Measurements from ENCODE around the gene TLN1. TPM values are rescaled to one million over a fixed set of nuclear protein-coding genes. Genes with fewer than 3 reads are reported as not detected.

TLN1 gene
- total RNA-seq, 1 experiment from 2014 or later = 99.5 TPM

DNA sequence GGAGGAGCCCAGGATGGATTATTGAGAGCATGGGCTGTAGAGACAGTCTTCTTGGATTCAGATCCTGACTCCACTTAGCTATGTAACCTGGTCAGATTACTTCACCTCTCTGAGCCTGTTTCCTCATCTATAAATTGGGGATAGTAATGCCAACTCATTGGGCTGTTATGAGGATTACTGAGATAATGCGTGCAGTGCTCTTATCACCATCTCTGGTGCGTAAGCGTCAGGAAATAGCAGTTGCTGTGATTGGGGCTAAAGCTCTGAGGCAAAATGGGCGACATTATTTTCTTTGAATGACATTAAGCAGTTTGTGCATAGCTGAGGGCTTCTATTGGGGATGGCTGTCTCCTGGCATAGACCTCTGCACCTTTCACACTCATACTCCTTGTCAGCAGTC lies 23.1 kb upstream of the TLN1 start:
- DNase-seq (ENCODE audit: low spot score) = no peak

GRCh38 chr9:35754264-35754663 lies 22.3 kb upstream of the TLN1 start, which contains the start of gene MSMP:
TSS of gene MSMP (minus strand) at chr9:35754276. CDS start at chr9:35754129, 147 bp downstream.
- DNase-seq (ENCODE audit: low spot score) = no peak

GRCh38 chr9:35753466-35753865 lies 21.5 kb upstream of the TLN1 start:
- no peak for DNase-seq (ENCODE audit: low spot score)

DNA sequence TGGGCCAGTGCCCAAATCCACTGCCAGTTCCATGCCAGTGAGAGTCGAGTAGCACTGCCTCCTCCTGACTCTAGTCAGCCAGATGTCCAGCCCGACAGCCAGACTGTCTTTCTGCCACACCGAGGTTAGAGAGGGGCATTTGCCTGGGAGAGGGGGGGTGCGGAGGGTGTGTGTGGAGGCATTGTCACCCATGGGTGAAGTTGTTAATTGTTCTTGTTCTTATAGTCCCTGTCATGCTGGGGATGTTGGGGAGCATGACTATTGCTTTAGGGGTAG lies 18.2 kb upstream of the TLN1 start:
- no peak for DNase-seq (ENCODE audit: low spot score)

DNA sequence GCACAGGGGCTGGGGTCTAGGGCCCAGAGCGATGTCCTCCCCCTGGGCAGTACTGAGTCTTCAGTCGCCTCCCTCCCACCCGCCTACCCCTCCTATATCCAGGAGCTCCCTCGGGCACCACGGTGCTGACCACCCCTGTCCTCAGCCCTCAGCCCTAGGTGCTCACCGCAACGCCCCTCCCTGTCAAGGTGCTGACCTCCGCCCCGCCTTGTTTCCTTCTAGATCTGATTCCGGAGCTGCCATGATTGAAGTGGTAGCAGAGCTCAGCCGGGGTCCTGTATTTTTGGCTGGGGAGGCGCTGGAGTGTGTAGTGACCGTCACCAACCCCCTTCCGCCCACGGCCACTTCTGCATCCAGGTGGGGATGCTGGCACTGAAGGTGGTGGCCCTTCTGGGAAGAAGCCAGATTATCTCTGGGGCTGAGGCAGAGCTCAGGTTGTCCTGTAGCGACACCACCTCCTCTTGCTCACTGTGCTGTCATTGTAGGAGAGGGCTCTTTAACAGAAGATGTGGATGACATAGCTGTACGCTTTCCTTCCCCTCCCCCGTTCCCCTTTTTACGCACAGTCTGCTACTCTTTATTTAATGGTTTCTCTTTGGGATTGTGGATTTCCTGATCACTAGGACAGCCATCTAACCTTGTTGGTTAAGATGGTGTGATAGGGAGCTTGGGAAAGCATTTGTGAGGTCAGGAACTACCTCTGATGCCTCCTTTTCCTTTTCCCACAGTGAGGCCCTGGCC lies 17.7 kb upstream of the TLN1 start:
- peak; percentile 46 for DNase-seq (ENCODE audit: low spot score)

DNA sequence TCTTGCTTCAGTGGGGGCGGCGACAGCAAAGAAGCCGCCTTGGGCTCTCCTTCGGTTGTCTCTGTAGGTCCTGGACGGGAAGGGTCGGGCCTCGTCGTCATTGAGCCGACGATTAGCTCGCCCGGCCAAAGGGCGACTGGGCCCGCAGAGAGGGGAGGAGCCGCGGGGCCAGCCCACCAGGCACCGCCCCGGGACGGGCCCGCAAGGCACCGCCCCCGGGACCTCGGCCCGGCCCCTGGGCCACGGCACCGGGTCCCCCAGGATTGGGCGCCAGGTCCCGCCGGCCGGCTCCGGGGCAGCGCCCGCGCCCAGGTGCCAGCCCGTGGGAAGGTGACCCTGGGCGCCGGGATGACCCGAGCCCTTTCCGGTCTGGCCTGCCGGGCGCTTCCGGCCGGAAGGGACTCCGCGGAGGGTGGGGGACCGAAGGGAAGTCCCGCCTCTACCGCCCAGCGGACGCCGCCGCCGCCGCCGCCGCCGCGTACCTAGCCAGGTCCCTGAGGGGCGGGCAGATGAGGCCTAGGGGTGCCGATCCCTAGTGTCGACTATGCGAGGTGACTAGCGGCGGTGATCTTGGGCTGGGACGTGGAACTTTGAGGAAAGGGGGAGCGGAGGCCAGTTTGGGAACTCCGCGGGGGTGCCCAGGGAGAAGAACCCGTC lies 17.0 kb upstream of the TLN1 start, which contains the start of the genes GBA2 and RGP1:
Gene GBA2, minus strand, starts transcription at position 371 of the 657 bp plus-strand sequence. CDS start 524 bp downstream, outside the sequence.
Gene RGP1, plus strand, starts transcription at position 430 of the 657 bp plus-strand sequence. CDS start 469 bp downstream, outside the sequence.
- DNase-seq (ENCODE audit: low spot score) = peak; percentile 86

DNA sequence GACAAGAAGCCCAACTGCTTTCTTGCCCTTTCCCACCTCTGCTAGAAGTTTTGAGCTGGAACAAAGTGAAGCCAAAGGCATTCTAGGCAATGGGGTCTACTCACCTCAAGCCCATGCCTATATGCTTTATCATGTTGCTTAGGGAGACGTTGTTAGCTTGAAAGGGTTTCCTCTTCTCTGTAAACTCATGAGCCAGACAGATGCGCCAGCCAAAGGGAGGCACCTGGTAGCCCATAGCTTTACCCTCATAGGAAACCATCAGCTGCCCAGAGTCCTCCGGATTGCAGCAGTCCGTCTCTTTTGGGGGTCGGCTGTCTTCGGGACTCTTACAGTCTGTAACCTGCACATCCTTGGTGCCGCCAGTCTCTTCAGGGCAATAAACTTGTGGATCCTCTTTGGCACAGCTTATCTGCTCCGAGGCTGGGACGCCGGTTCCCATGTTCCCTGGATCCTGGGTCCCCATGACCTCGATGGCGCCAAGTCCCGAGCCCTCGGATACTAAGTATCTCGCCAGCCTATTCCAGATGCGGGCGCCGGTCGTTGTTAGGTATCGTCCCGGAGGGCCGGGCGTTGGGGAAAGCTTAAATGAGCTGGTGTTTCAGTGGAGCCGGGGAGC lies 16.4 kb upstream of the TLN1 start:
- peak; percentile 31 for DNase-seq (ENCODE audit: low spot score)

DNA sequence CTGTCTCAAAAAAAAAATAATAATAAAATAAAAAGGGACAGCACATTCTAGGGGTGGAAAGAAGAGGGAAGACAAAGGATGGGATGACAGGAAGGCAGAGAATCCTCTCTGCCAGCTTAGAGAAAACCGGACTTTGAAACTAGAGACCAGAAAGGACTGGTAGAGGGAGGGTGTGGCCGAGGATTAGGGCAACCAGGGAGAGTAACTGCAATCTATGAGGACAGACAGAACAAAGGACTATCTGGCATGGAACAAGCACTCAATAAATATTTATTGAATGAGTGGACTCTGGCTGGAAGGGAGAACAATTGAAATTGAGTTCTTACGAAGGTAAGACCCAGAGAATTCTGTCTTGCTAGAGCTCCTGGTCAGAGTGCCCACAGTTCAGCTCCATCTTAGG lies 14.6 kb upstream of the TLN1 start:
- peak; percentile 9 for DNase-seq (ENCODE audit: low spot score)

- DNase-seq (ENCODE audit: low spot score) = no peak
Measured at GRCh38 chr9:35745569-35745968, 13.6 kb upstream of the TLN1 start.

- DNase-seq (ENCODE audit: low spot score) = no peak
Measured at GRCh38 chr9:35743880-35744518, 12.0 kb upstream of the TLN1 start.

DNA sequence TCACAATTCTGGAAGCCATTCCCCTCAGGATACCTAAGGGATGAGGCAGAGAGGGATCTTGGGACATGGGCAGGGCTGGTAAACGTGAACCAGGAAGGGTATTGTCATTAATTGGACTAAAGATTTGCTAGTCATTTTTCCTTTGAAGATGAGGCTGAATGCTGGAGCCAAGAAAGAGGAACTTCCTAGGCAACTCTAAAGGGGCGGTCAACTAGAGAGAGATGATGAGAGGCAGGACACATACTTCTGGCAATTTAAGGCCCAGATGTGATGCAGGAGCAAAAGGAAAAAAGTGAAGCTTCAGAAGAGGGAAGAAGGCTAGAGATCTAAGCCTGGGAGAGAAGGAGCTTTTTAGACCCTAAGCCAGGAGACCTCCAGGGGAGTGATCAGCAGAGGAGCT lies 11.5 kb upstream of the TLN1 start:
- DNase-seq (ENCODE audit: low spot score) = no peak

GRCh38 chr9:35741740-35742139 lies 9.7 kb upstream of the TLN1 start:
- DNase-seq (ENCODE audit: low spot score) = no peak

GRCh38 chr9:35740243-35740642 lies 8.2 kb upstream of the TLN1 start:
- no peak for DNase-seq (ENCODE audit: low spot score)

DNA sequence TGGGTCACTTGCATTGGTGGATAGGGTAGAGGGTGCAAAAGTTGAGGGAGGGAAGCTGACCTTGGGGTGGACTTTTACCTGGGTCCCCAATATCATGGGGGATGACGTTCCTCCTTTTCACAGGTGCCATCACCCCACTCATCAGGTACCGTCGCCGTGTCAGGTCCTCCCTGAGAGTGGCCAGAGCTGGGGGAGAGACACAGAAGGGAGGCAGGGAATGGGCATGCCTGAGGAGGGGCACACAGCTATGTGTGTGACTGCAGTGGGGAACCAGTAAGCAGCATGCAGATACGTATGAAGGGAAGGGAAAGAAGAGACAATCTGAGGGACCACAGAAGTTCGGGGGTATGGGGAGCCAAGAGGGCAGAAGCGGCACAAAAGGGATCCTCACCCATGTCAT lies 6.9 kb upstream of the TLN1 start:
- no peak for DNase-seq (ENCODE audit: low spot score)

GRCh38 chr9:35738186-35738585 lies 6.2 kb upstream of the TLN1 start:
- no peak for DNase-seq (ENCODE audit: low spot score)

- DNase-seq (ENCODE audit: low spot score) = no peak
Measured at GRCh38 chr9:35737143-35737542, 5.1 kb upstream of the TLN1 start.

DNA sequence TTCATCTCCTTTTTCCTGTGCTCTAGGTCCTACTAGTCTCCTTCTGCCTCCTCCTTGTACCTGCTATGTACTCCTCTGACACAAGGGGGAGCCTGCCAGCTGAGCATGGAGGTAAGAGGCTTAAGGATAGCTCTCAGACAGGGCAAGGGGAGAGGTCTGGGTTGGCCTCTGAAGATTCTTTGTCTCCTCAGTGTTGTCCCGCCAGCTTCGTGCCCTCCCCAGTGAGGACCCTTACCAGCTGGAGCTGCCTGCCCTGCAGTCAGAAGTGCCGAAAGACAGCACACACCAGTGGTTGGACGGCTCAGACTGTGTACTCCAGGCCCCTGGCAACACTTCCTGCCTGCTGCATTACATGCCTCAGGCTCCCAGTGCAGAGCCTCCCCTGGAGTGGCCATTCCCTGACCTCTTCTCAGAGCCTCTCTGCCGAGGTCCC lies 4.2 kb upstream of the TLN1 start:
- DNase-seq (ENCODE audit: low spot score) = peak; percentile 81

DNA sequence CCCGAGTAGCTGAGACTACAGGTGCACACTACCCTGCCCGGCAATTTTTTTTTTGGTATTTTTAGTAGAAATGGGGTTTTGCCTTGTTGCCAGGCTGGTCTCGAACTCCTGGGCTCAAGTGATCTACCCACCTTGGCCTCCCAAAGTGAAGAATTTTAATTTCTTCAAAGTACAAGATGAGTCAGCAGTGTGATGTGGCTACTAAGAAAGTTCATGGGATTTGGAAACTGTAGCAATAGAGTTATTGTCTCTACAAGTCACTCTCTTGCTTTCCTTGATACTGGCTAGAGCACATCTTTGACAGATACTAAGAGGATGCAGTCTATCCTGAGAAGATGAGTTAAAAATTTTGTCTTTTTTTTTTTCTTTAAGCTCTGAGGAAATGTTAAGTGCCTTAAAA lies 2.1 kb upstream of the TLN1 start:
- DNase-seq (ENCODE audit: low spot score) = no peak

DNA sequence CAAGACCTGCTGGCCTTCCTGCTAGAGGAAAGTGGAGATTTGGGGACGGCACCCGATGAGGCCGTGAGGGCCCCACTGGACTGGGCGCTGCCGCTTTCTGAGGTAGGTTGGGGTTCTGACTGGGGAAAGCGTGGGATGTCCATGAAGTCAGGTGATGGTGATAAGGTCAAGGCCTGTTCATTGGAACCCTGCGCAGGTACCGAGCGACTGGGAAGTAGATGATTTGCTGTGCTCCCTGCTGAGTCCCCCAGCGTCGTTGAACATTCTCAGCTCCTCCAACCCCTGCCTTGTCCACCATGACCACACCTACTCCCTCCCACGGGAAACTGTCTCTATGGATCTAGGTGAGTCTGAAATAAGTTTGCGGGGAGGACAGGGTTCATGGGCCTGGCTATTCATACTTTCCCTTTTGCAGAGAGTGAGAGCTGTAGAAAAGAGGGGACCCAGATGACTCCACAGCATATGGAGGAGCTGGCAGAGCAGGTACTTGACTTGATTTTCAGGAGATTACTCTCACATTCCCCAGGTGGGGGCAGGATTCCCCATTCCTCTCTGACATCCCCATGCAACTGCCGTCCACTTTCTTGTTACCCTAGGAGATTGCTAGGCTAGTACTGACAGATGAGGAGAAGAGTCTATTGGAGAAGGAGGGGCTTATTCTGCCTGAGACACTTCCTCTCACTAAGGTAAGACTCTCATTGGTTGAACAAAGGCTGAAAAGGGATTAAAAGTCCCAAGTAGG lies 976 bp upstream of the TLN1 start:
- peak; percentile 78 for DNase-seq (ENCODE audit: low spot score)

DNA sequence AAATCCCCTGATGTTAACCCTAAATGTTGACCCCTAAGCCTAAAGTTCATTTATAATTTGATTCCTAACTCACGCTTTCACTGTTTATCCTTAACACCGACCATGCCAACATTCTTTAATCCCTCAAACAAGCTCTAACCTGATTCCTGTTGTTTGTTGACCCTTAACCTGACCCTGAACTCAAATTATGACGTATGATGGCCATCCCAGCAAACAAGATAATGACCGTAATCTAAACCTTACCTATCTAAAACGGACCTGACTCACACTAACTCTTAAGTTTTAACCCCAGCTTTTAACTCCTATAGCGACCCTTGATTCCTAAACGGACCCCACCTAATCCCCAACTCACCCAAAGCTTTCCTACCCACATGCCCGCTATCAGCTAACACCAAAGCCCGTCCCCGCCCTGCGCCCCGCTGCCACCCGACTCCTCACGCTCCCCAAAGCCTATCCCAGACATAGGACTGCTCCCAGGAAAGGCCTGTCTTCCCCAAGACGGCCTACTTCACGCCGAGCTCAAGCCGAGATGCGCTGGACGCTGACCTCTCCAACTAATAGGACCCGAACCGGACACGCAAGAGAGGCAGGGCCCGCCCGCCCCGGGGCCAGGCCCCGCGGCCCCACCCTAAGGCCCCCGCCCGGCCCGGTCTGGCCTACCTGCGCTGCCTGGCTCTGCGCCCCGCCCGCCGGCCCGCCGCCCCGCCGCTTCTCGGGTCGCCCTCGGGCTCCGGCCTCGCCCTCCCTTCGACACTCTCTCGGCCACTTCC lies 395 bp downstream of the TLN1 start:
- no peak for DNase-seq (ENCODE audit: low spot score)

GRCh38 chr9:35730486-35730854 lies 1.5 kb downstream of the TLN1 start:
- no peak for DNase-seq (ENCODE audit: low spot score)

All from HT-29 (cell line).